Esophagus muscularis mucosa (tissue), 4 donors: Measurements from ENCODE around the gene TERB2.

Experiments used
- CTCF ChIP-seq, 3 experiments: fragments of 200-600 bp in 2 of 3; fragments of 450-650 bp in 1 of 3; sonication (generic) in 2 of 3; IDR thresholded peaks; one replicate each; pipeline ENCODE4 v1.5.1; 2017 to 2019; ENCODE audit warnings: antibody characterized with exemption in 3 of 3, mild to moderate bottlenecking in 2 of 3, moderate library complexity in 1 of 3
- EP300 ChIP-seq: sonication (generic); formaldehyde crosslinking; IDR thresholded peaks from one replicate; pipeline ENCODE4 v1.6.1; 2017; ENCODE audit warnings: antibody characterized with exemption
- POLR2A ChIP-seq: fragments of 450-650 bp; IDR thresholded peaks from one replicate; pipeline ENCODE4 v1.6.1; 2017; ENCODE audit warnings: antibody characterized with exemption, moderate library complexity, mild to moderate bottlenecking, low read depth
- POLR2AphosphoS5 ChIP-seq, 2 donors: sonication (generic); formaldehyde crosslinking; IDR thresholded peaks; one replicate each; pipeline ENCODE4 v1.6.1; 2017; ENCODE audit warnings: antibody characterized with exemption in 2 of 2

DNA sequence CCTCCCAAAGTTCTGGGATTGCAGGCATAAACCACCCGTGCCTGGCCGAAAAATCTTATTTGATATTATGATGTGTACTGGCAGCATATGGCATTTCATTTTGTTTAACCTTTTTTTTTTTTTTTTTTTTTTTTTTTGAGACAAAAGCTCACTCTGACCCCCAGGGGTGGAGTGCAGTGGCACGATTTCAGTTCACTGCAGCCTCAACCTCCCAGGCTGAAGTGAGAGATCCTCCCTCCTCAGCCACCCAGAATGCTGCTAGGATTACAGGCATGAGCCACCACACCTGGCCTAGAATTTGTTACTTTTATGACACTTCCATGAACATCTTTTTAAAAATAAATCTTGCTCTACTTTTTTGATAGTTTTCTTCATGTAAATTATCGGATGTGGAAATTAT, 12.0 kb downstream of the TERB2 start:
- TF ChIP-seq CTCF (IDR thresholded peaks at IDR 0.05) (no peak), POLR2AphosphoS5 (IDR thresholded peaks at IDR 0.05) (no peak), EP300 (no peak), POLR2A (no peak)
